SK-N-SH treated with all-trans-retinoic acid at 6 μM for 48 hours (cell line): ENCODE measurements around the gene ADPGK.

ENCODE experiments used
- ATAC-seq: fragments of 200-7000 bp; cut with Tn5 transposase; 3 replicates; pipeline ENCODE4 v1.9.1; 2020; ENCODE audit warnings: mild to moderate bottlenecking, moderate library complexity
- ARNTL ChIP-seq: fragments of 450-650 bp; formaldehyde crosslinking; IDR thresholded peaks from 2 replicates; pipeline ENCODE4 v1.5.0; 2020; ENCODE audit warnings: low read depth, mild to moderate bottlenecking, moderate library complexity, borderline replicate concordance
- BACH2 ChIP-seq: fragments of 250-450 bp; sonication (Bioruptor Pico); IDR thresholded peaks from 2 replicates; pipeline ENCODE4 v1.9.0; 2021; ENCODE audit warnings: mild to moderate bottlenecking, borderline replicate concordance
- ESRRG ChIP-seq: fragments of 250-450 bp; sonication (Bioruptor Pico); IDR thresholded peaks from 2 replicates; pipeline ENCODE4 v1.6.1; 2021; ENCODE audit warnings: mild to moderate bottlenecking
- GLIS3 ChIP-seq: fragments of 250-450 bp; sonication (Bioruptor Pico); IDR thresholded peaks from 2 replicates; pipeline ENCODE4 v1.5.0; 2020; ENCODE audit warnings: mild to moderate bottlenecking, moderate library complexity
- ISL1 ChIP-seq: fragments of 250-450 bp; sonication (Bioruptor Pico); IDR thresholded peaks from 2 replicates; pipeline ENCODE4 v2.1.2; 2022; ENCODE audit warnings: mild to moderate bottlenecking, moderate library complexity
- OSR1 ChIP-seq: fragments of 250-450 bp; sonication (Bioruptor Pico); IDR thresholded peaks from 2 replicates; pipeline ENCODE4 v1.8.0; 2022; ENCODE audit warnings: moderate library complexity, mild to moderate bottlenecking, inconsistent platforms
- PPARA ChIP-seq: fragments of 250-450 bp; sonication (Bioruptor Pico); IDR thresholded peaks from 2 replicates; pipeline ENCODE4 v1.5.0; 2020; ENCODE audit warnings: mild to moderate bottlenecking, borderline replicate concordance
- RARB ChIP-seq: fragments of 250-450 bp; sonication (Bioruptor Pico); IDR thresholded peaks from 2 replicates; pipeline ENCODE4 v1.8.0; 2021; ENCODE audit warnings: mild to moderate bottlenecking, moderate library complexity
- TCF4 ChIP-seq: fragments of 250-450 bp; sonication (Bioruptor Pico); IDR thresholded peaks from 2 replicates; pipeline ENCODE4 v1.8.0; 2021; ENCODE audit warnings: mild to moderate bottlenecking, moderate library complexity, borderline replicate concordance
- TOX ChIP-seq: fragments of 250-450 bp; sonication (Bioruptor Pico); IDR thresholded peaks from 2 replicates; pipeline ENCODE4 v1.8.0; 2021; ENCODE audit warnings: mild to moderate bottlenecking, moderate library complexity, borderline replicate concordance
- ZFP30 ChIP-seq: fragments of 450-650 bp; formaldehyde crosslinking; IDR thresholded peaks from 2 replicates; pipeline ENCODE4 v1.5.0; 2022; ENCODE audit warnings: mild to moderate bottlenecking, moderate library complexity
- TF ChIP-seq, protein P1 (sequence below): fragments of 250-450 bp; sonication (Bioruptor Pico); IDR thresholded peaks from 2 replicates; pipeline ENCODE4 v1.8.0; 2020; ENCODE audit warnings: mild to moderate bottlenecking, moderate library complexity, borderline replicate concordance
- TF ChIP-seq, protein P2 (sequence below): fragments of 250-450 bp; sonication (Bioruptor Pico); IDR thresholded peaks from 2 replicates; pipeline ENCODE4 v1.5.0; 2020; ENCODE audit warnings: mild to moderate bottlenecking, moderate library complexity
- TF ChIP-seq, protein P3 (sequence below): fragments of 250-450 bp; sonication (Bioruptor Pico); IDR thresholded peaks from 2 replicates; pipeline ENCODE4 v1.8.0; 2021; ENCODE audit warnings: low read depth, mild to moderate bottlenecking, moderate library complexity, borderline replicate concordance
- TF ChIP-seq, protein P4 (sequence below): fragments of 250-450 bp; sonication (Bioruptor Pico); IDR thresholded peaks from 2 replicates; pipeline ENCODE4 v1.5.1; 2021; ENCODE audit warnings: mild to moderate bottlenecking, moderate library complexity
- TF ChIP-seq, protein P5 (sequence below): fragments of 250-450 bp; sonication (Bioruptor Pico); IDR thresholded peaks from 2 replicates; pipeline ENCODE4 v1.5.1; 2020; ENCODE audit warnings: low read depth, mild to moderate bottlenecking, moderate library complexity

The ADPGK gene

DNA sequence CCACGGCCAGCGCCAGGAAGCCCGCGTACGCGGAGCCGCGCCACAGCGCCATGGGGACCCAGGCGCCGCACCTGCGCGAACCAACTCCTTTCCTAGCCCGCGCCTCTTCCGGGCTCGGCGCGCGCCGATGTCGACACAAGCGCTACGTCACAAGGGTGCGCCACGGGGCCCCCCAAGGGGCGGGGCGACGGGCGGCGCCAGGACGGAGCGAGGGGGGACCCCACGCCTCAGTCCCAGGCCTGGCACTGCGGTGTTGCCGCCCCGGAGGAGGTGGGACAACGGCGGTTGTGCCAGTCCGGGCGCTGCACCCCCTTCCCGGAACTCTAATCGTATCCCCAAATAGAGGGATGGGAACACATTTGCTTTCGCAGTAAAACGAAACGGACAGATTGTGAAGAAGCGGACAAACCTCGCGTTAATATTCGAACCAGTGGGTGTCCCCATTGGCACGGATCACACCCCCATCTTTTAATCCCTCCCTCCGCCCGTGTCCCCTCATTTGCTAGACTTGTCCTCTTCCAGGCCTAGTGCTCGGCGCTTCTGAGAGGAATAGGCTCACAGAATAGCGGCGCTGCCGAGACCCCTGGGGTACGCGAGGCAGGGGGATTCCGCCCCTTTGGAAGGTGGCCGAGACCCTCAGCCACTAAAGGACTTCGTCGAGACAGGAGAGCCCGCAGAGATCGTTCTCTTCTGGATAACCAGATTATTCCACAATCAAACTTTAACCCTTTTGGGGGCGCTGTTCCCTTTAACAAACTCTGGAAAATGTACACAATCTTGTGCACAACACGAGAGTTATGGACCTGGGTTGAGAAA is at the start of gene ADPGK:
ADPGK (minus strand) TSS at position 119 of the 816 bp plus-strand sequence; CDS start at position 52, 67 bp downstream.
- TF ChIP-seq BACH2 = no peak
- TF ChIP-seq ARNTL (CRISPR knock-in tag) = no peak
- TF ChIP-seq RARB (CRISPR knock-in tag) = no peak
- TF ChIP-seq, protein P1, sequence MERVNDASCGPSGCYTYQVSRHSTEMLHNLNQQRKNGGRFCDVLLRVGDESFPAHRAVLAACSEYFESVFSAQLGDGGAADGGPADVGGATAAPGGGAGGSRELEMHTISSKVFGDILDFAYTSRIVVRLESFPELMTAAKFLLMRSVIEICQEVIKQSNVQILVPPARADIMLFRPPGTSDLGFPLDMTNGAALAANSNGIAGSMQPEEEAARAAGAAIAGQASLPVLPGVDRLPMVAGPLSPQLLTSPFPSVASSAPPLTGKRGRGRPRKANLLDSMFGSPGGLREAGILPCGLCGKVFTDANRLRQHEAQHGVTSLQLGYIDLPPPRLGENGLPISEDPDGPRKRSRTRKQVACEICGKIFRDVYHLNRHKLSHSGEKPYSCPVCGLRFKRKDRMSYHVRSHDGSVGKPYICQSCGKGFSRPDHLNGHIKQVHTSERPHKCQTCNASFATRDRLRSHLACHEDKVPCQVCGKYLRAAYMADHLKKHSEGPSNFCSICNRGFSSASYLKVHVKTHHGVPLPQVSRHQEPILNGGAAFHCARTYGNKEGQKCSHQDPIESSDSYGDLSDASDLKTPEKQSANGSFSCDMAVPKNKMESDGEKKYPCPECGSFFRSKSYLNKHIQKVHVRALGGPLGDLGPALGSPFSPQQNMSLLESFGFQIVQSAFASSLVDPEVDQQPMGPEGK (CRISPR knock-in tag) = peak; percentile 32; the same call in 1 of the 2 replicates
- TF ChIP-seq ZFP30 (CRISPR knock-in tag) = no peak
- TF ChIP-seq PPARA (CRISPR knock-in tag) = no peak
- TF ChIP-seq, protein P2, sequence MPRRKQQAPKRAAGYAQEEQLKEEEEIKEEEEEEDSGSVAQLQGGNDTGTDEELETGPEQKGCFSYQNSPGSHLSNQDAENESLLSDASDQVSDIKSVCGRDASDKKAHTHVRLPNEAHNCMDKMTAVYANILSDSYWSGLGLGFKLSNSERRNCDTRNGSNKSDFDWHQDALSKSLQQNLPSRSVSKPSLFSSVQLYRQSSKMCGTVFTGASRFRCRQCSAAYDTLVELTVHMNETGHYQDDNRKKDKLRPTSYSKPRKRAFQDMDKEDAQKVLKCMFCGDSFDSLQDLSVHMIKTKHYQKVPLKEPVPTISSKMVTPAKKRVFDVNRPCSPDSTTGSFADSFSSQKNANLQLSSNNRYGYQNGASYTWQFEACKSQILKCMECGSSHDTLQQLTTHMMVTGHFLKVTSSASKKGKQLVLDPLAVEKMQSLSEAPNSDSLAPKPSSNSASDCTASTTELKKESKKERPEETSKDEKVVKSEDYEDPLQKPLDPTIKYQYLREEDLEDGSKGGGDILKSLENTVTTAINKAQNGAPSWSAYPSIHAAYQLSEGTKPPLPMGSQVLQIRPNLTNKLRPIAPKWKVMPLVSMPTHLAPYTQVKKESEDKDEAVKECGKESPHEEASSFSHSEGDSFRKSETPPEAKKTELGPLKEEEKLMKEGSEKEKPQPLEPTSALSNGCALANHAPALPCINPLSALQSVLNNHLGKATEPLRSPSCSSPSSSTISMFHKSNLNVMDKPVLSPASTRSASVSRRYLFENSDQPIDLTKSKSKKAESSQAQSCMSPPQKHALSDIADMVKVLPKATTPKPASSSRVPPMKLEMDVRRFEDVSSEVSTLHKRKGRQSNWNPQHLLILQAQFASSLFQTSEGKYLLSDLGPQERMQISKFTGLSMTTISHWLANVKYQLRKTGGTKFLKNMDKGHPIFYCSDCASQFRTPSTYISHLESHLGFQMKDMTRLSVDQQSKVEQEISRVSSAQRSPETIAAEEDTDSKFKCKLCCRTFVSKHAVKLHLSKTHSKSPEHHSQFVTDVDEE = no peak
- TF ChIP-seq, all 23 proteins: peak for 1

DNA sequence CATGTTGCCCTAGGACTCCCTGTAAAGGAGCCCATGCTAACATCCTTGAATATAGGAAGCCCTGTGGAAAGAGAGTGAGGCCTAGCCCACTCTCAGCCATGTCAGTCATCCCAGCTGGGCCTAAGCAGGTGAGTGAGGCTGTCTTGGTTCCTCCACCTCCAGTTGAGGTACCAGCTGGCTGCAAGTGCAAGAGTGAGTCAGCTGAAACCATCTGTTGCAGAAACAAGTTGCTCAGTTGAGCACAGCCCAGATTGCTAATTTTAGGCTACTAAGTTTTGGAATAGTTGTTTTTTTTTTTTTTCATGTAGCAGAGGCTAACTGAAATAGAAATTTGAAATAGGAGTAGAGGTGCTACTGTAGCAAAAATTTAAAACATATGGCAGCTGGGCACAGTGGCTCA is 43.7 kb upstream of the ADPGK start:
- ATAC-seq = no peak
- TF ChIP-seq, protein P2 = no peak
- TF ChIP-seq GLIS3 (CRISPR knock-in tag) (no peak), RARB (CRISPR knock-in tag) (no peak), BACH2 (no peak), ARNTL (CRISPR knock-in tag) (no peak), ESRRG (CRISPR knock-in tag) (no peak), TOX (no peak), TCF4 (CRISPR knock-in tag) (no peak), ISL1 (CRISPR knock-in tag) (no peak), OSR1 (CRISPR knock-in tag) (no peak)
- TF ChIP-seq, protein P3, sequence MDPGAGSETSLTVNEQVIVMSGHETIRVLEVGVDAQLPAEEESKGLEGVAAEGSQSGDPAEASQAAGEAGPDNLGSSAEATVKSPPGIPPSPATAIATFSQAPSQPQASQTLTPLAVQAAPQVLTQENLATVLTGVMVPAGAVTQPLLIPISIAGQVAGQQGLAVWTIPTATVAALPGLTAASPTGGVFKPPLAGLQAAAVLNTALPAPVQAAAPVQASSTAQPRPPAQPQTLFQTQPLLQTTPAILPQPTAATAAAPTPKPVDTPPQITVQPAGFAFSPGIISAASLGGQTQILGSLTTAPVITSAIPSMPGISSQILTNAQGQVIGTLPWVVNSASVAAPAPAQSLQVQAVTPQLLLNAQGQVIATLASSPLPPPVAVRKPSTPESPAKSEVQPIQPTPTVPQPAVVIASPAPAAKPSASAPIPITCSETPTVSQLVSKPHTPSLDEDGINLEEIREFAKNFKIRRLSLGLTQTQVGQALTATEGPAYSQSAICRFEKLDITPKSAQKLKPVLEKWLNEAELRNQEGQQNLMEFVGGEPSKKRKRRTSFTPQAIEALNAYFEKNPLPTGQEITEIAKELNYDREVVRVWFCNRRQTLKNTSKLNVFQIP (CRISPR knock-in tag) = no peak
- TF ChIP-seq, protein P1 (CRISPR knock-in tag) = no peak
- TF ChIP-seq, protein P4, sequence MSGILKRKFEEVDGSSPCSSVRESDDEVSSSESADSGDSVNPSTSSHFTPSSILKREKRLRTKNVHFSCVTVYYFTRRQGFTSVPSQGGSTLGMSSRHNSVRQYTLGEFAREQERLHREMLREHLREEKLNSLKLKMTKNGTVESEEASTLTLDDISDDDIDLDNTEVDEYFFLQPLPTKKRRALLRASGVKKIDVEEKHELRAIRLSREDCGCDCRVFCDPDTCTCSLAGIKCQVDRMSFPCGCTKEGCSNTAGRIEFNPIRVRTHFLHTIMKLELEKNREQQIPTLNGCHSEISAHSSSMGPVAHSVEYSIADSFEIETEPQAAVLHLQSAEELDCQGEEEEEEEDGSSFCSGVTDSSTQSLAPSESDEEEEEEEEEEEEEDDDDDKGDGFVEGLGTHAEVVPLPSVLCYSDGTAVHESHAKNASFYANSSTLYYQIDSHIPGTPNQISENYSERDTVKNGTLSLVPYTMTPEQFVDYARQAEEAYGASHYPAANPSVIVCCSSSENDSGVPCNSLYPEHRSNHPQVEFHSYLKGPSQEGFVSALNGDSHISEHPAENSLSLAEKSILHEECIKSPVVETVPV (CRISPR knock-in tag) = no peak
- TF ChIP-seq, protein P5, sequence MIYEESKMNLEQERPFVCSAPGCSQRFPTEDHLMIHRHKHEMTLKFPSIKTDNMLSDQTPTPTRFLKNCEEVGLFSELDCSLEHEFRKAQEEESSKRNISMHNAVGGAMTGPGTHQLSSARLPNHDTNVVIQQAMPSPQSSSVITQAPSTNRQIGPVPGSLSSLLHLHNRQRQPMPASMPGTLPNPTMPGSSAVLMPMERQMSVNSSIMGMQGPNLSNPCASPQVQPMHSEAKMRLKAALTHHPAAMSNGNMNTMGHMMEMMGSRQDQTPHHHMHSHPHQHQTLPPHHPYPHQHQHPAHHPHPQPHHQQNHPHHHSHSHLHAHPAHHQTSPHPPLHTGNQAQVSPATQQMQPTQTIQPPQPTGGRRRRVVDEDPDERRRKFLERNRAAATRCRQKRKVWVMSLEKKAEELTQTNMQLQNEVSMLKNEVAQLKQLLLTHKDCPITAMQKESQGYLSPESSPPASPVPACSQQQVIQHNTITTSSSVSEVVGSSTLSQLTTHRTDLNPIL (CRISPR knock-in tag) = no peak

More for the DNA sequence above, at the start of gene ADPGK:
- ATAC-seq = peak; percentile 95
